Adipocyte (in vitro differentiated cells): ENCODE results near the gene CXXC5.

Experiments used
- DNase-seq: peaks from one replicate; pipeline ENCODE4 v3.0.0-alpha.2; 2015; ENCODE audit warnings: low read depth
- H3K27me3 ChIP-seq: replicated peaks from 2 replicates; pipeline ENCODE4 v1.7.0; 2013; ENCODE audit warnings: mild to moderate bottlenecking, low read length, moderate library complexity; ENCODE audit not compliant: control insufficient read depth, insufficient read depth
- H3K36me3 ChIP-seq: 2 replicates; pipeline ENCODE4 v1.7.0; 2013; ENCODE audit warnings: low read length, mild to moderate bottlenecking, moderate library complexity; ENCODE audit not compliant: control insufficient read depth, insufficient read depth, severe bottlenecking
- H3K4me1 ChIP-seq: 2 replicates; pipeline ENCODE4 v1.7.0; 2013; ENCODE audit warnings: mild to moderate bottlenecking, low read length, moderate library complexity; ENCODE audit not compliant: control insufficient read depth, insufficient read depth
- H3K4me3 ChIP-seq: 2 replicates; pipeline ENCODE4 v1.7.0; 2013; ENCODE audit warnings: mild to moderate bottlenecking, low read length, moderate library complexity
- H3K9ac ChIP-seq: 2 replicates; pipeline ENCODE4 v1.7.0; 2013; ENCODE audit warnings: mild to moderate bottlenecking, low read length, moderate library complexity
- H3K9me3 ChIP-seq: 2 replicates; pipeline ENCODE4 v1.7.0; 2013; ENCODE audit warnings: mild to moderate bottlenecking, low read length, moderate library complexity; ENCODE audit not compliant: control insufficient read depth

The CXXC5 gene

GRCh38 chr5:139653616-139654015 is 5.5 kb downstream of the CXXC5 start:
- H3K27me3 ChIP-seq: no peaks in the 10 kb centered on the region
- peak overlapping the region; percentile 76 for H3K9ac ChIP-seq
- peaks cover 74% of the 10 kb centered on the region for H3K4me1 ChIP-seq
- no peaks in the 10 kb centered on the region for H3K9me3 ChIP-seq
- no peaks in the 10 kb centered on the region for H3K36me3 ChIP-seq
- H3K4me3 ChIP-seq: peak overlapping the region; percentile 91
- peak; percentile 30 for DNase-seq

DNA sequence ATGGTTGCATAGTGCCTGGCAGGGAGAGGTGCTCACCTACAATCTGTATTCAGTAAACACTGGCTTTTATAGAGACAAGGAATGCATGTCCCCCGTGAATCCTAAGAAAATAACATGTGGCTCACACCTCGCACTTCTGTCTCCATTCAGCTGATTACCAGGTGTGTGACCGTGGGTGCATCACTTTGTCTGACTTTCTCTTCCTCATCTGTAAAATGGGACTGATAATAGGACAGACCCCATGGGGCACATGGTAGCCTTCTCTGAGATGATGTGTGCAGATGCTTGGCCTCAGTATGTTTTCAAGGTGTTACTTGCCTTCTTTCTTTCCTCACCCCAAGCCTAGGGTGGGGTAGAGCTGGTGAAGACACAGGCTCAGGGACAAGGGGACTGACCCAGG is 6.3 kb downstream of the CXXC5 start:
- Histone ChIP-seq H3K4me3 (no peak overlapping the region), H3K27me3 (no peaks in the 10 kb centered on the region), H3K36me3 (no peaks in the 10 kb centered on the region), H3K9ac (peak overlapping the region; percentile 76), H3K4me1 (peaks cover 82% of the 10 kb centered on the region), H3K9me3 (no peaks in the 10 kb centered on the region)
- DNase-seq: no peak

DNA sequence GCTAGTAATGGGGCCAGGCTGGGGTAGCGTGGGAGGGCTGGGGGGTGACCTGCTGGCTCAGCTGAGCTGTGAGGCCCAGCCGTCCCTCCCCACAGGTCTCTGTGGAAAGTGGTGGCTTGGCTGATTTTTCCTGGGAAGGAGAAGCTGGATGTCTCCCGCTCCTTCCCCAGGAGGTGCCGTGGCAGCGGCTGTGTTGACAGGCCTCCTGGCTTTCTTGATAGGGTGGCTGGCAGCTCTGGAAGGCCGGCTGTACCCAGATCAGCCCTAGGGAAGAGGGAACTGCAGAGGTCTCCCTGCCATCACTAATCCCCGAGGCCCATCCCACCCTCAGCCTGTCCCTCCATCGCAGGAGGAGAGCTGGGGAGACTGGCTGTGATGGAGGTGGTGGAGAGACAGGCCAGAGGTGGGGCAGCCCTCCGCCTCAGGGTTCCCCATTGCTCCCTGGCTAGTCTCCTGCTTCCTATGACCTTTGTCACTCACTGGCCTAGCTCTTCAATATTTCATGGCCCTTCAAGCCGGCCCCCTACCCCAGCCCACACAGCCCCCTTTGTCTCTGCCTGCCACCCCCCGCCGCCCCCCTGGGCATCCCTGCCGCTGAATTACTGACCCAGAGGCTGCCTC is 6.8 kb downstream of the CXXC5 start:
- peaks cover 88% of the 10 kb centered on the region for H3K4me1 ChIP-seq
- H3K9ac ChIP-seq: peak overlapping the region; percentile 76
- H3K36me3 ChIP-seq: no peaks in the 10 kb centered on the region
- H3K4me3 ChIP-seq: no peak overlapping the region
- no peaks in the 10 kb centered on the region for H3K9me3 ChIP-seq
- DNase-seq: peak; percentile 24
- H3K27me3 ChIP-seq: no peaks in the 10 kb centered on the region

GRCh38 chr5:139655727-139656271 is 7.7 kb downstream of the CXXC5 start:
- Histone ChIP-seq H3K4me1 (peaks cover 90% of the 10 kb centered on the region), H3K9me3 (no peaks in the 10 kb centered on the region), H3K36me3 (no peaks in the 10 kb centered on the region), H3K9ac (peak overlapping the region; percentile 71), H3K4me3 (peak overlapping the region; percentile 49), H3K27me3 (no peaks in the 10 kb centered on the region)
- peak; percentile 90 for DNase-seq

GRCh38 chr5:139657363-139658321 is 9.5 kb downstream of the CXXC5 start:
- Histone ChIP-seq H3K9ac (peak overlapping the region; percentile 91), H3K27me3 (no peaks in the 10 kb centered on the region), H3K4me1 (peaks cover 85% of the 10 kb centered on the region), H3K9me3 (no peaks in the 10 kb centered on the region), H3K4me3 (peak overlapping the region; percentile 74), H3K36me3 (no peaks in the 10 kb centered on the region)
- peak; percentile 52 for DNase-seq

GRCh38 chr5:139658501-139658927 is 10.4 kb downstream of the CXXC5 start:
- H3K36me3 ChIP-seq: no peaks in the 10 kb centered on the region
- H3K9me3 ChIP-seq: no peaks in the 10 kb centered on the region
- no peaks in the 10 kb centered on the region for H3K27me3 ChIP-seq
- H3K9ac ChIP-seq: peak overlapping the region; percentile 91
- peak; percentile 43 for DNase-seq
- H3K4me1 ChIP-seq: peaks cover 78% of the 10 kb centered on the region
- H3K4me3 ChIP-seq: peak overlapping the region; percentile 74

DNA sequence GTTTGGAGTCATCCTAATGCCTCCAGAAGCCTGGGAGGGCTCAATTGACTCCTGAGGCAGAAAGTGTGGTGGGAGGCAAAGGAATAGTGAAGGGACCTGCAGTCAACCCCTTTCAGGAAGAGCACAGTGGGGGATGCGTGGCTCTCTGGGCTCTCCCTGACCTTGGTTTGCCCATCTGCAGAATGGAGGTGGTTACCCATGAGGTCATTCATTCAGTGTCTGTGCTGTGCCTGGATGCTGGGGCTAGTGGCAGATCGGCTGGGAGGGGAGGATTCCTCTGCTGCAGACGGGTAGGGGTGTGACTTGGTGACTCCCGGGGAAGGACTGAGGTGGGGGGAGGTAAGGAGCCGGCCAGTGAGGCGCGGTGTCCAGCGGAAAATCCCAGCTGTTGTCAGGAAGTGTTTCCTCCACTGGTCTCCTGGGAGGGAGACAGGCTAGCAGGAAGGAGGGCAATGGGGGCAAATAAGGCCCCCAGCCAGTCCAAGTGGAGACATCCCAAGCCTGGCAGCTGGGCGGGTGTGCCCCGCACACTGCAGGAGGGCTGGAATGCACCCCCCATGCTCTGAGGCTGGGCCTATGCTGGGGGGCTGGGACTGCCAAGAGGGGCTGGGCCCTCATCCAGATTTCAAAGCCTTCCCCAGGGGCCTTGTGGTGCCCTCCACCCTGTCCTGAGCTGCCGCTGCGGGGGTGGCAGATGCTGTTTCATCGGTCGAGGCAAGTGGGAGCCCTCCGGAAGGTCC is 10.9 kb downstream of the CXXC5 start:
- peak overlapping the region; percentile 74 for H3K4me3 ChIP-seq
- H3K4me1 ChIP-seq: peaks cover 77% of the 10 kb centered on the region
- peak overlapping the region; percentile 91 for H3K9ac ChIP-seq
- no peaks in the 10 kb centered on the region for H3K36me3 ChIP-seq
- peak; percentile 76 for DNase-seq
- no peaks in the 10 kb centered on the region for H3K9me3 ChIP-seq
- no peaks in the 10 kb centered on the region for H3K27me3 ChIP-seq

GRCh38 chr5:139659695-139660101 is 11.5 kb downstream of the CXXC5 start:
- peak overlapping the region; percentile 74 for H3K4me3 ChIP-seq
- H3K27me3 ChIP-seq: no peaks in the 10 kb centered on the region
- peak; percentile 53 for DNase-seq
- H3K4me1 ChIP-seq: peaks cover 77% of the 10 kb centered on the region
- no peaks in the 10 kb centered on the region for H3K9me3 ChIP-seq
- H3K9ac ChIP-seq: peak overlapping the region; percentile 91
- no peaks in the 10 kb centered on the region for H3K36me3 ChIP-seq

DNA sequence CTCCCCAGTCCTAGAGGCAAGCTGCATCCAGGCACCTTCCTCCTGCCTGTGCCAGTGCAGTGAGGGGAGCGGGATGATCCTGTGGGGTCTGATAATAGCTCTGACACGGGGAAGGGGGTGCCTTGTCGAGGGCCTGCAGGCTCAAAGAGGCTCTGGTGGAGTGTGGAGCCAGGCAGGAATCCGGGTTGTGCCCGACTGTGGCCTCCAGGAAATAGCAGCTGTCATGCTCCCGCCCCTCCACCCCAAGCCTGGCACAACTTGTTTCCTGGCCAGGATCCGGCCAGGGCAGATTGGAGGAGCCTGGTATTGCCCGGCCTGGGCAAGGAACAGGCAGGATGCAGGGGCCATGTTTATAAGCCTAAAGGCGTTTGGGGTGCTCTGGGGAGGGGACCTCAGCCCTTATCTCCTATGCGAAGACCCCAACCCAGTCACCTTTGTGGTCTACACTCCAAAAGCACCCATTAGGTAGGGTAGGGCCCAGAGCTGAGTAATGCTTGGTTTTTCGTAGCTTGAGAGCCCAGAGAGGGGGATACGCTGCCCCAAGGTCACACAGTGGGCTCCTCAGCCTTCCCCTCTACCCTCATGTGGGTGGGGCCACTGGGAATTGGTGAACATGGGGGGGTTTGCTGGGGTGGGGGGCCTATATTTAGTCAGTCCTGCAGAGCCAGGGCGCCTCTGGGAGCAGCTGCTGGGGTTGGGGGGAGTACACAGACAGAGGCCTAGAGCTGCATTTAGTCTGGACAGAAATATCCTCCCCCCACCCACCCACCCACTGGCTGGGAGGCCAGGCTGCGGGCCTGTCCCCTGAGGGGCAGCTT is 12.2 kb downstream of the CXXC5 start:
- Histone ChIP-seq H3K4me1 (peaks cover 71% of the 10 kb centered on the region), H3K9me3 (no peaks in the 10 kb centered on the region), H3K27me3 (no peaks in the 10 kb centered on the region), H3K4me3 (peak overlapping the region; percentile 74), H3K9ac (peak overlapping the region; percentile 91), H3K36me3 (no peaks in the 10 kb centered on the region)
- peak; percentile 70 for DNase-seq
